Measurements from ENCODE around the gene ASB2.
A peak's percentile ranks its signal among the peaks of the same experiment; 100 is the strongest.

Gene ASB2

DNA sequence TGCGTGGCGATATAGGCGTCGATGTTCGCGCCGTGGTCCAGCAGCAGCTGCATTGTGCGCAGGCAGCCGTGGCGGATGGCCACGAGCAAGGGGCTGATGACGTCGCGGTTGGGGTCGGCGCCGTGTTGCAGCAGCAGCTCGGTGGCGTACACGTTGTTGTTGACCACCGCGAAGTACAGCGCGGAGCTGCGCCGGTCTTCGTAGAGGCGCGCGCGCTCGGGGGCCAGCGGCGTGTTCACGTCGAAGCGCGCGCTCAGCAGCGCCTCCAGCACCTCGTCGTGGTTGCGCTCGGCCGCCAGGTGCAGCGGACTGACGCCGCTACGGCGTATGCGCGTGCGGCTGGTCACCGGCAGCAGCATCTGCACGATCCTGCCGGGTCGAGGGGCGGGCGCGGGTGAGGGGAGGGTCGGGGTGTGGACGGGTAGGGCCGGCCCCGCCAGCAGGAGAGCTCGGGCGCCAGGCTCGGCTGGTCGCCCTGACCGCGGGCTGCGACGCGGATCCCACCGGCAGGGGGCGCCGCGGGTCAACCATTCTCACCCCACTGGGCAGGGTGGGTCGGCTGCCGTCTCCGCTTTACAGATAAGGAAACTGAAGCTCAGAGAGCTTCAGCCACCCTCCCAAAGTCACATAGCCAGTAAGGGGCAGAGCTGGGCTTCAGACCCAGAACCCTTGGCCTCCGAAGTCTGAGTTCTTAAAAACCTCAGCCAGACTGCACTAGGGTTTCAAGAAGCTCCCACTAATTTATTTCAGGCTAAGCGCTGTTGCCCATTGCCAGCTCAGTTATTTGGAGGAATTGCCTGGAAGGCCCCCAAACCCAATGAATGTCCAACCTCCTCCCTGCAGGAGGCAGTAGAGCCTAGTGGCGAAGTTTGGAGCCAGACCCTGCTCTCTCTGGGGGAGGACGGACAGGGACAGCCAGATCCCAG, 36.8 kb downstream of the ASB2 start:
- peak; percentile 74 for DNase-seq (ENCODE audit: low read depth)
- peak overlapping the region; percentile 34 for H3K4me3 ChIP-seq (ENCODE audit: low read depth, low read length)
- peak; percentile 64 for TF ChIP-seq CTCF (conservative IDR thresholded peaks at IDR 0.05; ENCODE audit: low read depth, low read length)

GRCh38 chr14:93938751-93939303, 37.5 kb downstream of the ASB2 start:
- TF ChIP-seq CTCF (conservative IDR thresholded peaks at IDR 0.05; ENCODE audit: low read depth, low read length): no peak
- no peak for DNase-seq (ENCODE audit: low read depth)
- no peak overlapping the region for H3K4me3 ChIP-seq (ENCODE audit: low read depth, low read length)

DNA sequence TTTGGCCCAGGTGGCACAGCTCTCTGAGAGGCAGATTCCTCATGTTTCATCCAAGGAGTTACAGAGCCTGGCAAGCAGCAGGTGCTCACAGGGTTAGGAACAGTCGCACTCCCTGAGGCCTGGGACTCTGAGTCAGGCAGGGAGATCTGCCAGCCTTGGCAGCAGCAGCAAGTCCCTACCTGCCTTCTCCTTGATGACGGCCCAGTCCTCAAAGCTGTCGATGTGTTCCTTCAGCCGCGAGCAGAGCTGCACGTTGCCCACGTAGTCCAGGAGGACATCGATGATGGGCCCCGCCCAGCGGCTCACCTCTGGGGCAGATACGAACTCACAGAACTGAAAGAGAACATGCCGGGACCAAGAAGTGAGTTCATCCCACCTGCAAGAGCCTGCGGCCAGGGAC, 38.9 kb downstream of the ASB2 start:
- no peak for DNase-seq (ENCODE audit: low read depth)
- no peak for TF ChIP-seq CTCF (conservative IDR thresholded peaks at IDR 0.05; ENCODE audit: low read depth, low read length)
- H3K4me3 ChIP-seq (ENCODE audit: low read depth, low read length): no peak overlapping the region

DNA sequence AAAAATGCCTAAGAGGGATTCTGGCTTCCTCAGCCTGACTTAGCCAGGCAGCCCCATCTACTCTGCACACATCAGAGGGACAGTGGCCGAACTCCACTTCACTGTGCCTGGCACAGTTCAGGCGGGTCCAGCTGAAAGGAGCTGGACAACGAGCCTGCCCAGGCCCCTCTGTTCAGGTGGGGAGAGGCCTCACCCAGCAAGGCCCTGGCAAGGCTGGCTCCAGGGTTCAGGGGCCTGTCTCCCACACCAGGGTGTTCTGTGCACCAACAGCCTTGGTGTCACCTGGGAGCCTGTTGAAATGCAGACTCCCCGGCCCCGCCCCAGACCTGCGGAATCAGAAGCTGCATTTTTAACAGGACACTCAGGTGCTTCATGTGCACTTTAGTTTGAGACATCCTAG, 39.4 kb downstream of the ASB2 start:
- H3K4me3 ChIP-seq (ENCODE audit: low read depth, low read length): no peak overlapping the region
- DNase-seq (ENCODE audit: low read depth): no peak
- no peak for TF ChIP-seq CTCF (conservative IDR thresholded peaks at IDR 0.05; ENCODE audit: low read depth, low read length)

- no peak overlapping the region for H3K4me3 ChIP-seq (ENCODE audit: low read depth, low read length)
- DNase-seq (ENCODE audit: low read depth): peak; percentile 26
- peak; percentile 64 for TF ChIP-seq CTCF (conservative IDR thresholded peaks at IDR 0.05; ENCODE audit: low read depth, low read length)
Measured at GRCh38 chr14:93936245-93936644, 40.1 kb downstream of the ASB2 start.

DNA sequence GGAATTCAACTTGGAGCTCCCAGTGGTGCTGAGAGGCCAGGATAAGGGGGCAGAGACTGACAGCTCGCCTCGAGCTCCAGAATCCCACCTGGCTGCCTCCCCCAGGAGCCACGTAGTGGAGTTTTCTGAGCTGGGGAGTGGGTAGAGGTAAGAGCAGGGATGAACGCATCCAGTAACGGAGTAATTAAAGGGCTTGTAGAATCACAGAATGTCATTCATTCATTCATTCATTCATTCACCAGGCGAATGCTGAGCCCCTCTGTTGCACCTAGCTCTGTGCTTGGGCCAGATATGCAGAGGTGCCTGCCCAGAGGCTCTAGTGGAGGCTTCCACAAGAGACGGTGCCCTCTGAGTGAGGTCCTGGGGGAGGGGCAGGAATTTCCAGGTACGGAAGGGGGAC, 41.2 kb downstream of the ASB2 start:
- H3K4me3 ChIP-seq (ENCODE audit: low read depth, low read length): no peak overlapping the region
- DNase-seq (ENCODE audit: low read depth): no peak
- TF ChIP-seq CTCF (conservative IDR thresholded peaks at IDR 0.05; ENCODE audit: low read depth, low read length): no peak

Measured in choroid plexus epithelial cell (primary cell).